CD4-positive, alpha-beta T cell (primary cell): ENCODE measurements around the gene GPR83. TPM values are rescaled to one million over a fixed set of nuclear protein-coding genes. Genes with fewer than 3 reads are reported as not detected.

Source experiments
- ATAC-seq: fragments of 200-7000 bp; cut with Tn5 transposase; one replicate; pipeline ENCODE4 v1.10.0; 2022; ENCODE audit warnings: mild to moderate bottlenecking; ENCODE audit not compliant: poor library complexity
- CTCF ChIA-PET: fragments of 350-600 bp; sonication (Branson Sonifier 250); formaldehyde crosslinking; loops from one replicate; lab custom pipeline; 2021; ENCODE audit warnings: antibody characterized with exemption, inconsistent platforms; lab: Charles Lee
- POLR2A ChIA-PET: fragments of 350-600 bp; sonication (Branson Sonifier 250); formaldehyde crosslinking; loops from one replicate; lab custom pipeline; 2021; ENCODE audit warnings: antibody characterized with exemption, inconsistent platforms; lab: Charles Lee
- DNase-seq, 14 experiments: peaks; one replicate each; pipeline ENCODE4 v3.0.0-alpha.2; 2013 to 2020; ENCODE audit warnings: mixed read lengths in 2 of 14
- H3K27ac ChIP-seq, 2 donors: one replicate each; pipeline versions ENCODE4 v1.5.1 to v1.7.0; 2013; ENCODE audit warnings: low read length in 2 of 2, low read depth in 1 of 2, mild to moderate bottlenecking in 1 of 2
- H3K27me3 ChIP-seq, 2 experiments: 1 replicate in 1 of 2; 2 replicates in 1 of 2; pipeline versions ENCODE4 v1.6.1 to v1.7.0; 2013; ENCODE audit warnings: low read length in 2 of 2, control low read depth in 1 of 2, mild to moderate bottlenecking in 1 of 2, moderate library complexity in 1 of 2; ENCODE audit not compliant: insufficient read depth in 2 of 2, control insufficient read depth in 1 of 2
- H3K36me3 ChIP-seq: one replicate; pipeline ENCODE4 v1.6.1; 2013; ENCODE audit warnings: low read length, control low read depth; ENCODE audit not compliant: insufficient read depth
- H3K4me1 ChIP-seq: one replicate; pipeline ENCODE4 v1.6.1; 2013; ENCODE audit warnings: low read length, control low read depth; ENCODE audit not compliant: insufficient read depth
- H3K4me3 ChIP-seq: one replicate; pipeline ENCODE4 v1.5.1; 2013; ENCODE audit warnings: mild to moderate bottlenecking, low read length, moderate library complexity
- H3K9me3 ChIP-seq, 2 experiments: 1 replicate in 1 of 2; 2 replicates in 1 of 2; pipeline versions ENCODE4 v1.6.1 to v1.7.0; 2013; ENCODE audit warnings: low read length in 2 of 2, mild to moderate bottlenecking in 2 of 2, control low read depth in 1 of 2, moderate library complexity in 1 of 2; ENCODE audit not compliant: control insufficient read depth in 1 of 2, insufficient read depth in 1 of 2
- H3K27ac Mint-ChIP-seq: one replicate; pipeline ENCODE4 v1.8.0; 2020; ENCODE audit warnings: mixed read lengths
- H3K27me3 Mint-ChIP-seq: one replicate; pipeline ENCODE4 v1.8.0; 2021; ENCODE audit warnings: mixed read lengths
- H3K36me3 Mint-ChIP-seq: one replicate; pipeline ENCODE4 v1.8.0; 2021; ENCODE audit warnings: low read depth, mixed read lengths
- H3K4me1 Mint-ChIP-seq: one replicate; pipeline ENCODE4 v1.8.0; 2021; ENCODE audit warnings: low read depth, mixed read lengths
- H3K4me3 Mint-ChIP-seq: one replicate; pipeline ENCODE4 v1.8.0; 2020; ENCODE audit warnings: mild to moderate bottlenecking, mixed read lengths
- H3K9me3 Mint-ChIP-seq: one replicate; pipeline ENCODE4 v1.8.0; 2020; ENCODE audit warnings: mixed read lengths
- intact Hi-C, 2 experiments: fragments of 100-400 bp; cut with DNase I in 1 of 2; cut with micrococcal nuclease in 1 of 2; formaldehyde crosslinking; loops; one replicate each; pipeline versions ENCODE4 v1.15.1 to v1.9.0; 2023 to 2025; cut with DNase I, micrococcal nuclease
- total RNA-seq, 174 experiments: library from RNA in 2 of 174; stranded (reverse) in 2 of 174; gene quantifications; one replicate each; pipeline ENCODE4 v1.2.3 and lab custom pipeline; 2021 to 2026
- TF ChIP-seq, protein P1 (sequence below): fragments of 200-600 bp; IDR thresholded peaks from one replicate; pipeline ENCODE4 v1.8.0; 2022; ENCODE audit warnings: antibody characterized with exemption, mild to moderate bottlenecking

The GPR83 gene
- total RNA-seq, 2 experiments from 2014 or later: 0.11 TPM; not detected in 1

DNA sequence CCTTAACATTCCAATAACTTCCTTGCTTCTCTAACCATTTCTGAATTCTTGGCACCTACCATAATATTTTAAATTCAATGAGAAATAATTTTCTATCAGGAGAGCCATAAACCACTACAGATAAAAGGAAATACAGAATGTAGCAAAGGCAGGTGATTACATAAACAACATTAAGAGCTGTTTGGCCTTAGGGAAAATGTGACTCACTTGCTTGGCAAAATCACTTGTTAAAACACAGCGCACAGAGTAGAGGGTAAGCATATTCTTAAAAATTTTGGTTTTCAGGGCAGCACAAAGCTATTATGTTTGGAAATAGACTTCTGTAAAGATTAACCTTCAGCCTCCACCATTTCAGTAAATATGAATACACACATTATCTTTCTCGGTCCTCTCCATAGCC is 70.4 kb downstream of the GPR83 start:
- no peaks in the 10 kb centered on the region for H3K4me1 Mint-ChIP-seq
- H3K4me3 Mint-ChIP-seq: no peak overlapping the region
- Histone ChIP-seq H3K4me1 (no peaks in the 10 kb centered on the region), H3K27me3 (no peaks in the 10 kb centered on the region), H3K36me3 (no peaks in the 10 kb centered on the region), H3K27ac (no peak overlapping the region), H3K9me3 (no peaks in the 10 kb centered on the region), H3K4me3 (no peak overlapping the region)
- peaks cover 11% of the 10 kb centered on the region for H3K27me3 Mint-ChIP-seq
- DNase-seq (no peak), ATAC-seq (no peak)
- CTCF ChIA-PET: no interaction called here
- peaks cover 5% of the 10 kb centered on the region for H3K9me3 Mint-ChIP-seq
- H3K36me3 Mint-ChIP-seq: no peaks in the 10 kb centered on the region
- intact Hi-C loops: no loop called here
- TF ChIP-seq, protein P1, sequence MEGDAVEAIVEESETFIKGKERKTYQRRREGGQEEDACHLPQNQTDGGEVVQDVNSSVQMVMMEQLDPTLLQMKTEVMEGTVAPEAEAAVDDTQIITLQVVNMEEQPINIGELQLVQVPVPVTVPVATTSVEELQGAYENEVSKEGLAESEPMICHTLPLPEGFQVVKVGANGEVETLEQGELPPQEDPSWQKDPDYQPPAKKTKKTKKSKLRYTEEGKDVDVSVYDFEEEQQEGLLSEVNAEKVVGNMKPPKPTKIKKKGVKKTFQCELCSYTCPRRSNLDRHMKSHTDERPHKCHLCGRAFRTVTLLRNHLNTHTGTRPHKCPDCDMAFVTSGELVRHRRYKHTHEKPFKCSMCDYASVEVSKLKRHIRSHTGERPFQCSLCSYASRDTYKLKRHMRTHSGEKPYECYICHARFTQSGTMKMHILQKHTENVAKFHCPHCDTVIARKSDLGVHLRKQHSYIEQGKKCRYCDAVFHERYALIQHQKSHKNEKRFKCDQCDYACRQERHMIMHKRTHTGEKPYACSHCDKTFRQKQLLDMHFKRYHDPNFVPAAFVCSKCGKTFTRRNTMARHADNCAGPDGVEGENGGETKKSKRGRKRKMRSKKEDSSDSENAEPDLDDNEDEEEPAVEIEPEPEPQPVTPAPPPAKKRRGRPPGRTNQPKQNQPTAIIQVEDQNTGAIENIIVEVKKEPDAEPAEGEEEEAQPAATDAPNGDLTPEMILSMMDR: no peak
- H3K27ac Mint-ChIP-seq: no peak overlapping the region
- POLR2A ChIA-PET: no interaction called here

DNA sequence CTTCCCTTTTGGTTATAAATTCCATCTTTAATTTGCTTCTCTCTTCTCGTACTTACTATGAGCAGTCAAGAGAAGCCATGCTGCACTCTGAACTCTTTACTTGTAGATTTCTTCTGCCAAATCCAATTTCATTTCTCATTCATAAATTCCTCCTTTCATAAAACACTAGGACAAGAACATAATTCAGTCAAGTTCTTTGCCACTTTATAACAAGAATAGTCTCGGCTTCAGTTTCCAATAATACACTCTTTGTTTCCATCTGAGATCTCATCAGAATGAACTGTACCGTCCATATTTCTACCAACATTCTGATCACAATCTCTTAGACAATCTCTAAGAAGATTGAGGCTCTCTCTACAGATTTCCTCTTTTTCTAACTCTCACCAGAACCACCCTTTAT is 71.7 kb downstream of the GPR83 start:
- Mint-ChIP-seq H3K27me3 (peaks cover 11% of the 10 kb centered on the region), H3K36me3 (no peaks in the 10 kb centered on the region), H3K4me3 (no peak overlapping the region), H3K27ac (no peak overlapping the region), H3K9me3 (peaks cover 5% of the 10 kb centered on the region), H3K4me1 (no peaks in the 10 kb centered on the region)
- Histone ChIP-seq H3K4me1 (no peaks in the 10 kb centered on the region), H3K27me3 (no peaks in the 10 kb centered on the region), H3K9me3 (no peaks in the 10 kb centered on the region), H3K27ac (no peak overlapping the region), H3K4me3 (no peak overlapping the region), H3K36me3 (no peaks in the 10 kb centered on the region)
- intact Hi-C loops: loop anchor here in 1 of 2 experiments (10.0 kb wide), 1 partner anchor 175 kb away; no protein-coding TSS in a partner anchor
- POLR2A ChIA-PET: no interaction called here
- CTCF ChIA-PET: no interaction called here
- no peak for ATAC-seq
- no peak for DNase-seq
- TF ChIP-seq, protein P1: no peak

- no peak for DNase-seq
- no peaks in the 10 kb centered on the region for H3K4me1 Mint-ChIP-seq
- CTCF ChIA-PET: no interaction called here
Measured at GRCh38 chr11:94328587-94329080, 72.6 kb downstream of the GPR83 start.

More at GRCh38 chr11:94328587-94329080, 72.6 kb downstream of the GPR83 start:
- Histone ChIP-seq H3K4me3 (no peak overlapping the region), H3K9me3 (no peaks in the 10 kb centered on the region), H3K4me1 (no peaks in the 10 kb centered on the region), H3K27ac (no peak overlapping the region), H3K27me3 (no peaks in the 10 kb centered on the region), H3K36me3 (no peaks in the 10 kb centered on the region)
- POLR2A ChIA-PET: no interaction called here
- Mint-ChIP-seq H3K27me3 (peaks cover 11% of the 10 kb centered on the region), H3K36me3 (no peaks in the 10 kb centered on the region), H3K27ac (no peak overlapping the region), H3K4me3 (no peak overlapping the region), H3K9me3 (peaks cover 5% of the 10 kb centered on the region)
- intact Hi-C loops: loop anchor here in 1 of 2 experiments (10.0 kb wide), 1 partner anchor 176 kb away; no protein-coding TSS in a partner anchor
- TF ChIP-seq, protein P1: no peak
- no peak for ATAC-seq

Other genes with a start within 250 kb of the GPR83 start
- gene IZUMO1R, start 96.8 kb downstream of the GPR83 start, total RNA-seq: not detected
- 10 to 100 TPM; 17.0 to 18.6 TPM for gene MRE11, start 92.4 kb upstream of the GPR83 start, total RNA-seq
- gene ANKRD49, start 92.6 kb upstream of the GPR83 start, total RNA-seq: 10 to 100 TPM; 54.4 to 56.4 TPM
- not detected for gene C11orf97, start 111.0 kb upstream of the GPR83 start, total RNA-seq
- gene FUT4, start 142.5 kb upstream of the GPR83 start, total RNA-seq: 1 to 10 TPM; 4.3 to 5.1 TPM
- gene PIWIL4, start 165.9 kb upstream of the GPR83 start, total RNA-seq: 1 to 10 TPM; 1.3 to 1.4 TPM